Peyer's patch (tissue), 4 donors: ENCODE measurements around the gene UGT1A8.

ENCODE experiments used
- CTCF ChIP-seq, 6 experiments: fragments of 450-650 bp in 4 of 6; fragments of 200-600 bp in 2 of 6; sonication (generic) in 1 of 6; IDR thresholded peaks; one replicate each; pipeline ENCODE4 v1.5.1; 2017 to 2019; ENCODE audit warnings: antibody characterized with exemption in 6 of 6, mild to moderate bottlenecking in 3 of 6, moderate library complexity in 1 of 6
- POLR2A ChIP-seq, 2 donors: fragments of 450-650 bp; IDR thresholded peaks; one replicate each; pipeline ENCODE4 v1.5.1; 2017; ENCODE audit warnings: antibody characterized with exemption in 2 of 2, mild to moderate bottlenecking in 2 of 2, moderate library complexity in 2 of 2

- TF ChIP-seq CTCF (IDR thresholded peaks at IDR 0.05) (no peak), POLR2A (IDR thresholded peaks at IDR 0.05) (no peak)
Observed at GRCh38 chr2:233798335-233799086, 181.1 kb downstream of the UGT1A8 start.
